HK-2 (cell line): Measurements from ENCODE around the gene CFAP74.
"Not testable (repeated sequence)": the region's sequence is repeated elsewhere in the genome, so short reads cannot be mapped to it uniquely, and the experiment has no call there.

Experiments used
- DNase-seq: peaks from one replicate; pipeline ENCODE4 v3.0.0-alpha.2; 2018; ENCODE audit not compliant: unreplicated experiment

Gene CFAP74

GRCh38 chr1:1988061-1988945 lies 15.3 kb downstream of the CFAP74 start:
- DNase-seq = no peak

DNA sequence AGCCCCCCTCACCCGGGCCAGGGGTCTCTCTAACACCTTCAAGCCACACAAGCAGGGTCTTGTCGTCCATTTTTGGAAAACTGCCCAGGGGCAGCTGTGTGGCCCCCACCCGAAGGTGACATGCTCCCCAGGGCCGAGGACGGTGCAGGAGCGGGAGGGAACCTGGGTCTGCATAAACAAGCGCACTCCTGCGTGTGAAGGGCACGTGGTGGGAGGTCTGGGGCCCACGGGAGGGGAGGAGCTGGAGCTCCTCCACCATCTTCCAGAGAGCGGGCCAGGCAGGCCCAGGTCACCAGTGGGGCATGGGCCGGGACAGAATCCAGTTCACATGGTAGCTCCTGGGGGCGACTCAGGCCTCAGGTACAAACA lies 16.5 kb downstream of the CFAP74 start:
- no peak for DNase-seq

- DNase-seq = no peak
These were observed 17.0 kb downstream of the CFAP74 start for GRCh38 chr1:1986451-1987141.

DNA sequence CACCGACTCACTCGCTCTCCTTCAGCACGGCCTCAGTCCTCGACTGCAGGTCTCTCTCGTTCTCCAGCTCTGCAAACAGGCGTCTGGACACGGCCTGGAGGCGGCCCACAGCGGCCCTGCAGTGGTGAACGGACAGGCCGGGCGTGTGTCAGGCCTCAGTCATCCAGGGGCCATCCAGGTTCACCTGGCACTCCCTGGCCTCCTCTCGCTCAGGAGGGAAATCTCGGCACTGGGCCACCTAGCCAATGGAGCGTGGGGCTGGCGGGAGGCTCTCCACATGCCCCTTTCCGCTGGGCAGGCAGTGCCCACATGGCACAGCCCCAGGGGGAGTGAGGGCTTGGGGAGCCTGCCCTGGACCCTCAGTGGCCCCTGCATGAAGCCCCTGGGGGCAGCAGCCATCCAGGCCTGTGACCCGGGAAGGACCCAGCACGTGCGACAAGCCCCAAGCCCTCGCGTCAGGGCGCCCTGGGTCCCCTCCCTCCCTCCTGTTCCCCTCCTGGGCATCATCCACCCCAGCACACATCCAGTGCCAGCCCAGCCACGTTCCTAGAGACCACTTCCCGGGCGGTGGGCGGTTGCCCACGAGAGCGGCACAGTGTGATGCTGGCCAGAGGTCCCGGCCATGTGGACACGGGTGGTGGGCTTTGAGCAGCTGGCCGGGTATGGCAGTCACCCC lies 18.1 kb downstream of the CFAP74 start:
- no peak for DNase-seq

- no peak for DNase-seq
These were observed 19.0 kb downstream of the CFAP74 start for GRCh38 chr1:1984560-1985070.

DNA sequence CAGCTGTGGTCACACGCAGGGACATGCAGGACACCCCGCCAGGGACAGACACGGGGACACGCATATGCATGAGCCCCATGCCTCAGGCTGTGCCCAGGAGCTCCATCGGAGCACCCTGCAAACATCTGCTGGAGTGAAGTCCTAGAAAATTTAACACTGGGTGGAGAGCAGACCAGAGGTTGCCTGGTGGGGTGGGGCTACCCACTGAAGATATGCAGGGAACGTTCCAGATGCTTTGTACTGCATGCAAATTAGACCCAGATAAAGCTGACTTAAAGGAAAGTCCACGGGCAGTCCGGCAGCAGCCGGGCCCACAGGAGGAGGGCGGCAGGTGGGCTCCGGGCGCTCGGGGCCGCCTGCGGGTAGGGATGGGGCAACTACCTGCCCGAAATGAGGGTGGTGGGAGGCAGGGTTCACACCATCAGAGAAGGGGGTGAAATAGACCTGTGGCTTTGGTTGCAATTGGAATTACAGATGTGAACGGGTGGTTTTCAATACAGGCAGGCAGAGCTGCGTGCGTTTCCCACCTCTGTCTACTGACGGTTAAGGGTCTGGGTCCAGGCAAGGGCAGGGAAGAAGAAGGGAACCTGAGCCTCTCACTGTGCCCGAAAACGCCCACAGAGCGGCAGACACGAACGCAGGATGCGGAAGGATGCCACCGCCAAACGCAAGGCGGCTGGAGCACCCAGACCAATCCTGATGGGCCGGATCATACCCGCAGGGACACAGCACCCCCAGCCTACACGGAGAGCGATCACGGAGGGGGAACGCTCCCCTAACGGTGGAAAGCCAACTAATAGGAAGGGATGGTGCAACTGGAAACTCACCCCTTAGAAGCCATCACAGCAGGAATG lies 21.0 kb downstream of the CFAP74 start:
- DNase-seq = no peak

DNA sequence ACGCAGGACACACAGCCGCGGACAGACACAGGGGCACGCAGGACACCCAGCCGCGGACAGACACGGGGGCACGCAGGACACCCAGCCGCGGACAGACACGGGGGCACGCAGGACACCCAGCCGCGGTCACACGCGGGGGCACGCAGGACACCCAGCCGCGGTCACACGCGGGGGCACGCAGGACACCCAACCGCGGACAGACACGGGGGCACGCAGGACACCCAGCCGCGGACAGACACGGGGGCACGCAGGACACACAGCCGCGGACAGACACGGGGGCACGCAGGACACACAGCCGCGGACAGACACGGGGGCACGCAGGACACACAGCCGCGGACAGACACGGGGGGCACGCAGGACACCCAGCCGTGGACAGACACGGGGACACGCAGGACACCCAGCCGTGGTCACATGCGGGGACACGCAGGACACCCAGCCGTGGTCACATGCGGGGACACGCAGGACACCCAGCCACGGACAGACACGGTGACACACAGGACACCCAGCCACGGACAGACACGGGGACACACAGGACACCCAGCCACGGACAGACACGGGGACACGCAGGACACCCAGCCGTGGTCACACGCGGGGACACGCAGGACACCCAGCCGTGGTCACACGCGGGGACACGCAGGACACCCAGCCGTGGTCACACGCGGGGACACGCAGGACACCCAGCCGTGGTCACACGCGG lies 21.8 kb downstream of the CFAP74 start:
- DNase-seq = not testable (repeated sequence)

DNA sequence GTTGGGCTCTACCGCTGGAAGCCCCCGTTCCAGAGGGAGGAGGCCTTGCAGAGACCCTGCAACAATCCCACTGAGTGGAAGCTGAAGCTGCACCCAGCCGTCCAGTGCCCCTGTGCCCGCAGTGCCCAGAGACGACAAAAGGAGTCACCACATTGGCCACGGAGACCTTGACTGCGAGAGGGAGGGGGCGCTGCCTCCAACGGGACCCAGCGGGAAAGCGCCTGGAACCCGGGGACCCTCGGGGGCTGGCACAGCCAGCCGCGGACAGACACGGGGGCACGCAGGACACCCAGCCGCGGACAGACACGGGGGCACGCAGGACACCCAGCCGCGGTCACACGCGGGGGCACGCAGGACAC lies 22.5 kb downstream of the CFAP74 start:
- no peak for DNase-seq

DNA sequence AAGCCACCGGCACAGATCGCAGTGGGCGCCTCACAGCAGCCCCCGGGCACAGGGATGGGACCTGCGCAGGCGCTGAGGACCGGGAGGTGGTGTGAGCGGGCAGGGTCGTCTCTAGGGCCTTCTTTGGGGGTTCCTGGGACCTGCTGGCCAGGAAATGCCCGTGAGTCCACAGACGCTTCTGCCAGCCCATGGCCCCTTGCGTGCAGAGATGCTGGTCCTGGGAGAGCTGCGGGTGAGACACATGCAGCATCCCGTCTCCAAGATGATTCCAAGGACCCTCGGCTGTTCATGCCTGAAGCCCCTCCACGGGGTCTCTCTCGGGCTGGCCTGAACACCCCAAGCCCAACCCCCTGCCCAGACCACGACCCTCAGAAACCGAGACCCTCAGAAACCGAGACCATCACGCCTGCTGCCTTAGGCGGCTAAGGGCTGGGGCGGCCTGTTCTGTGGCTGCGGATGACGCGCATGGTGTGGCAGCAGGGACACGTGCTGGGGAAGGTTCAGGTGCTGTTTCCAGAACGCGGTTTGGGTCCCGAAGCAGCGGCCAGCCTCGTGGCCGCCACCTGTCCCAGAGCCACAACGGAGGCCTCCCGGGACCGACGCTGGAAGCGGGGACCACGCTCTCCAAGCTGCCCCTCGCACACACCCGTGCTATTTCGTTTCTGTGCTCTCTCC lies 23.0 kb downstream of the CFAP74 start:
- DNase-seq = no peak

- DNase-seq = no peak
These were observed 24.0 kb downstream of the CFAP74 start for GRCh38 chr1:1979482-1980165.

GRCh38 chr1:1978690-1979481 lies 24.7 kb downstream of the CFAP74 start:
- DNase-seq = not testable (repeated sequence)

DNA sequence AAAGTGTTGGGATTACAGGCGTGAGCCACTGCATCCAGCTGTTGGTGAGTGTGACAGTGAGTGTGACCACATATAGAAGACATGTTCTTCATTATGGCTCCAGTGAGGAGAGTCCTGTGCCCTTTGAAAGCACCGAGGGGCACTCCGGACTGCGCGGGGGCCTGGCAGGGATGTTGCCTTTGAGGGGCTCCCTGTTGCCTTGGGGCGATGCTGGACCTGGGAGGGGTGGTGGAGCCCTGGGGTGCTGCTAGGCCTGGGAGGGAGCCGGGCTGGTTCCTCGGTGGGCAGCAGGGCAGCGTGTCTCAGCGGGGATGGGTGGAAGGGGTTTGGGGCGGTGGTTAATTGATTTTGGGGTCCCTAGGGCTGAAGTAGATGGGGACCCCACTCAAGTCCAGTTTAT lies 25.5 kb downstream of the CFAP74 start:
- no peak for DNase-seq

GRCh38 chr1:1976031-1976430 lies 27.6 kb downstream of the CFAP74 start:
- DNase-seq = no peak

DNA sequence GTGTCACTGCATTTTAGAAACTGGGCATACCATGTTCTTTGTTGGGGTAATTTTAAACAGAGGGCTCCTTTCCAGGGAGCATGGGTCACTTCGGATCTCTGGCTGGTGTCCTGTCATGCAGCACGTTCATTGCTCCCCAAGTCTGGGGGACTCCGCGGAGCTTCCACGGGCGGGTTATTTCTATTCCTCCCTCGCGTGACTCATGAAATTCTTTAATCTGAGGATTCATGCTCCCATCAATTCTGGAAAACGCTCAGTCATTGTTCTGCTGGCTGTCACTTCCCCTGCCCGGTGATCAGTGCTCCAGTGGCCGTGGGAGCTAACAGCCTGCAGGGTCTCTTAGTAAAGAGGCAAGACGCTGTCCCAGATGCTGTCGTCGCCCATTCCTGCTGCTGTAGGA lies 28.1 kb downstream of the CFAP74 start:
- DNase-seq = no peak

- DNase-seq = no peak
These were observed 28.8 kb downstream of the CFAP74 start for GRCh38 chr1:1974834-1975233.

- no peak for DNase-seq
These were observed 29.6 kb downstream of the CFAP74 start for GRCh38 chr1:1973716-1974642.

DNA sequence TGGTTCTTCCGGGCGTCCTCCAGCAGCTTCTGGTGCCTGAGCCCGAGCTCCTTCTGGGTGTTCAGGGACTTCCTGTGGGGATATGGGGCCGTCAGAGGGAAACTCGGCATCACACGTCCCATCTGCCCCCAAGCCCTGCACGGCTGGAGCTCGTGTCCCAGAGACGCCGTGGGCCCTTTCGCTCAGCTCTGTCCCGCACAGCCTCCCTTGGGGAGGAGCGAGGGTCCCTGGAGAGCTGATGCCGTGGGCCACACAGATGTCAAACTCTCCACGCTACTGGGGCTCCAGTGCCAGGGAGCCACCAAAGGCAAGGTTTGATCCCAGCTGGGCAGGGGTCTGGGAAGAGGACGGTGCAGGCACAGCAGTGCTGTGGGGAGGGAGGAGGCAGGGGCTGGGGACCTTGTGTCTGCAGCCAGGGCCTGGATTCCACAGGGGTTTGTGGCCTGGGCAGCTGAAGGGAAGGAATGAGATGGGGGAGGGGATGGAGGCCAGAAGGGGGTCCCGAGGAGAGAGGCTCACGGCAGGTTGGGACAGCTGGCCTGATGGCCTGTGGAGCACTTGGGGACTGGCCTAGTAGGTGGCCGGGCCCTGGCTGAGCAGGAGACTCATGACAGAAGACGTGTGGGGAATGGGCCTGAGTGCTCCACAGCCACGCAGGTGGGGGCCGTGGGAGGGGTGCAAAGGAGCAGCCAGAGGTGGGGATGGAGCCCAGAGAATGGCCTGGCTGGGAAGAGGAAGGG lies 30.4 kb downstream of the CFAP74 start:
- DNase-seq = no peak
